LoVo (cell line): Measurements from ENCODE around the gene ANGPTL4.
"Not testable (repeated sequence)": the region's sequence is repeated elsewhere in the genome, so short reads cannot be mapped to it uniquely, and the experiment has no call there.

Source experiments
- DNase-seq: peaks from one replicate; pipeline ENCODE4 v3.0.0-alpha.2; 2016; ENCODE audit warnings: low spot score

ANGPTL4 gene

DNA sequence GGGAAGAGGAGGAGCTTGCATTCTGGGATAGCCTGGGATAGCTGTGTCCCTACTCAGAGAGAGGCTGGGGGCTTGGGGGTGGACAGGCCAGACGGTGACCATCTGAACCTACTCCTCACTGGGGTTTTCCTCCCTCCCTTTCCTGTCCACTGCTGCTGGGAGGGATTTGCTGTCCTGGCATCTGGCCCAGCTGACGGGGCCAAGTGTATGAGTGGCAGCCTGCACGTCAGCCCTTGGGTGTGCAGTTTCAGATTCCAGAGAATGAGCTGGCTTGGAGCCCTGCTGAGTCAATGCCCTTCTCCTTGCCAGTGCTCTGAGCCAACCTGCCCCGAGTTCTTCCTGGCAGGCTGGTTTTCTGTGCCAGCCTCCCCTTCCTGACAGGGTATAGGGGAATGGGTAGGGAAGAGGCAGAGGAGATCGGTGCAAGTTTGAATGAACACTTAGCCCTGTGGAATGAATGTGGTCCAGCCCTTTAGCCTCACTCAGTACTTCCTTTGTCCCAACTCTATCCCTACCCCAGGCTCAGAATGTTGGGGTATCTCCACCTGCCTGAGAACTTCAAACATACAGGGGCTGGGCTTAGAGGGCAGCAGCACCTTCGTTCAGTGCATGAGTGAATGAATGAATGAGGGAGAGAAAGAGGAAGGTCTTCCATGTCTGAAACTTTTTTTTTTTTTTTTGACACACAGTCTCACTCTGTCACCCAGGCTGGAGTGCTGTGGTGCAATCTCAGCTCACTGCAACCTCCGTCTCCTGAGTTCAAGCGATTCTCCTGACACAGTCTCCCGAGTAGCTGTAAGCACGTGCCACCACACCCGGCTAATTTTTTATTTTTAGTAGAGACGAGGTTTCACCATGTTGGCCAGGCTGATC, 1.8 kb upstream of the ANGPTL4 start:
- peak; percentile 96 for DNase-seq

GRCh38 chr19:8366121-8366581, 2.2 kb downstream of the ANGPTL4 start:
- no peak for DNase-seq

DNA sequence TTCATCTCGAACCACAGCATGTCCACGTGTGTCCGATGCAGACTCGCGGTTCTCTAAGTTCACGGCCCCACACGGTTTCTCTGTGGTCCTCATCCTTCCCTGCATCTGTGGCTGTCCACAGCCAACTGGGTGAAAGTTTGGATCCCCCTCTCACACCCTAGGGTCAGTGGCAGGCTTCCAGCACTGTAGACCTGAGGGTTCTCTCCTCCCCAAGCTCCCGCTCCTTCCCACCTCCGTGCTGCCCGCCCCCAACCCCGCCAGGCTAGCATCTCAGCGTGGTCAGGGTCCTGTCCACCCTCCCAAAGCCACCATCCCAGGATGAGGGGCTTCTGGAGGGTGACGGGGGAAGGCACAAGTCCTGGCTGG, 3.0 kb downstream of the ANGPTL4 start:
- no peak for DNase-seq

- peak; percentile 79 for DNase-seq
These were observed 3.5 kb downstream of the ANGPTL4 start for GRCh38 chr19:8367327-8368001.

GRCh38 chr19:8370176-8371010, 6.4 kb downstream of the ANGPTL4 start:
- DNase-seq = no peak

DNA sequence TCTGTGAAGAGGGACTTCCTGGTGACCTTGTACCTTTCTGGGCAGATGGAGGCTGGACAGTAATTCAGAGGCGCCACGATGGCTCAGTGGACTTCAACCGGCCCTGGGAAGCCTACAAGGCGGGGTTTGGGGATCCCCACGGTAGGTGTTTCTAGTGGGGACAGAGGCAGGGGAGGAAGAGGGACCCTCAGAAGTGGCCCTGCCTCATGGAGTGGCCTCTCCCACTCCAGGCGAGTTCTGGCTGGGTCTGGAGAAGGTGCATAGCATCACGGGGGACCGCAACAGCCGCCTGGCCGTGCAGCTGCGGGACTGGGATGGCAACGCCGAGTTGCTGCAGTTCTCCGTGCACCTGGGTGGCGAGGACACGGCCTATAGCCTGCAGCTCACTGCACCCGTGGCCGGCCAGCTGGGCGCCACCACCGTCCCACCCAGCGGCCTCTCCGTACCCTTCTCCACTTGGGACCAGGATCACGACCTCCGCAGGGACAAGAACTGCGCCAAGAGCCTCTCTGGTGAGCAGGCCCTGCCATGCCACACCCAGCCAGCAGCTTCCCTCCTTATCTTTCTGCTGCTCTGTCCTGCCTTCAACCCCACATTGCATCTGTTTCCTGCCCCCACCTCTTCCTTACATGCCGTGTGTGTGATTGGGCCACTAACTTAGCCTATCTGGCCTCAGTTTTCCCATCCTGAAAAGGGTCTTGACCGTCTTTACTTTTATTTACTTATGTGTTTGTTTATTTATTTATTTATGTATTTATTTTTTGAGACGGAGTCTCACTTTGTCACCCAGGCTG, 7.3 kb downstream of the ANGPTL4 start:
- DNase-seq = no peak

GRCh38 chr19:8373867-8374813, 10.2 kb downstream of the ANGPTL4 start:
- no peak for DNase-seq

GRCh38 chr19:8375766-8376165, 11.8 kb downstream of the ANGPTL4 start:
- DNase-seq = not testable (repeated sequence)

DNA sequence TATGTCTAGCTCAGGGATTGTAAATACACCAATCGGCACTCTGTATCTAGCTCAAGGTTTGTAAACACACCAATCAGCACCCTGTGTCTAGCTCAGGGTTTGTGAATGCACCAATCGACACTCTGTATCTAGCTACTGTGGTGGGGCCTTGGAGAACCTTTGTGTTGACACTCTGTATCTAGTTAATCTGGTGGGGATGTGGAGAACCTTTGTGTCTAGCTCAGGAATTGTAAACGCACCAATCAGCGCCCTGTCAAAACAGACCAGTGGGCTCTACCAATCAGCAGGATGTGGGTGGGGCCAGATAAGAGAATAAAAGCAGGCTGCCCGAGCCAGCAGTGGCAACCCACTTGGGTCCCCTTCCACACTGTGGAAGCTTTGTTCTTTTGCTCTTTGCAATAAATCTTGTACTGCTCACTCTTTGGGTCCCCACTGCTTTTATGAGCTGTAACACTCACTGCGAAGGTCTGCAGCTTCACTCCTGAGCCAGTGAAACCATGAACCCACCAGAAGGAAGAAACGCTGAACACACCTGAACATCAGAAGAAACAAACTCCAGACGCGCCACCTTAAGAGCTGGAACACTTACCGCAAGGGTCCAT, 12.5 kb downstream of the ANGPTL4 start:
- not testable (repeated sequence) for DNase-seq

DNA sequence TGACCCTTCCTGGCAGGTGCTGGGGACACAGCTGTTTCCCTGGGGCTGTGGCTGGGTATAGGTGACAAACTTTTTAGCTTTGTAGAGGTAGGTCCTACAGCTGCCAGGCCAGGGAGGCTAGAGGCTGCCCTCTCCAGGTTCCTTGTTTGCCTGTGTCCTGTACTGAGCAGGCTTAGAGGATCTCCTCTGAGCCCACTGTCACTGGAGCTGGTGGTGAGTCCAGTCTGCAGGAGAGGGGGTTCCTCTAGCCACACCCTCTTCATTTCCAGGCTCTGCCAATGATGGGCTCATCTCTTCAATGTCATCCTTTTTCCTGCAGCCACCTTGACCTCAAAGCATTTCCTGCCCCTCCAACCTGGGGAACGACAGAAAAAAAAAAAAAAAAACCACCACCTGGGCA, 13.6 kb downstream of the ANGPTL4 start:
- no peak for DNase-seq

DNA sequence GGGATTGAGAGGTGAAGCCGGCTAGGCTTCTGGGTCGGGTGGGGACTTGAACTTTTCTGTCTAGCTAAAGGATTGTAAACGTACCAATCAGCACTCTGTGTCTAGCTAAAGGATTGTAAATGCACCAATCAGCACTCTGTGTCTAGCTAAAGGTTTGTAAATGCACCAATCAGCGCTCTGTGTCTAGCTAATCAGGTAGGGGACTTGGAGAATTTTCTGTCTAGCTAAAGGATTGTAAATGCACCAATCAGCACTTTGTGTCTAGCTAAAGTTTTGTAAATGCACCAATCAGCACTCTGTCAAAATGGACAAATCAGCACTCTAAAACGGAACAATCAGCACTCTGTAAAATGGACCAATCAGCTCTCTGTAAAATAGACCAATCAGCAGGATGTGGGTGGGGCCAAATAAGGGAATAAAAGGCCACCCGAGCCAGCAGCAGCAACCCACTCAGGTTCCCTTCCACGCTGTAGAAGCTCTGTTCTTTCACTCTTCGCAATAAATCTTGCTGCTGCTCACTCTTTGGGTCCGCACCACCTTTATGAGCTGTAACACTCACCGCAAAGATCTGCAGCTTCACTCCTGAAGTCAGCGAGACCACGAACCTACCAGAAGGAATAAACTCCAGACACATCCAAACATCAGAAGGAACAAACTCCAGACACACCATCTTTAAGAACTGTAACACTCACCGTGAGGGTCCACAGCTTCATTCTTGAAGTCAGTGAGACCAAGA, 15.4 kb downstream of the ANGPTL4 start:
- not testable (repeated sequence) for DNase-seq

DNA sequence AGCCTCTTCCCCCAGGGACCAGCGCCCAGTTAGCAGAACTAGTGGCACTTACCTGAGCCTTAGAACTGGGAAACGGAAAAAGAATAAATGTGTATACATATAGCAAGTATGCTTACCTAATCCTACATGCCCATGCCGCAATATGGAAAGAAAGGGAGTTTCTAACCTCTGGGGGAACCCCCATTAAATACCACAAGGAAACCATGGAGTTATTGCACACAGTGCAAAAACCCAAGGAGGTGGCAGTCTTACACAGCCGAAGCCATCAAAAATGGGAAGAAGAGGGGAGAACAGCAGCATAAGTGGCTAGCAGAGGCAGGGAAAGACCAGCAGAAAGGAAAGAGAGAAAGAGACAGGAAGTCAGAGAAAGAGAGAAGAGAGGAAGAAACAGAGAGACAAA, 20.6 kb downstream of the ANGPTL4 start:
- not testable (repeated sequence) for DNase-seq

DNA sequence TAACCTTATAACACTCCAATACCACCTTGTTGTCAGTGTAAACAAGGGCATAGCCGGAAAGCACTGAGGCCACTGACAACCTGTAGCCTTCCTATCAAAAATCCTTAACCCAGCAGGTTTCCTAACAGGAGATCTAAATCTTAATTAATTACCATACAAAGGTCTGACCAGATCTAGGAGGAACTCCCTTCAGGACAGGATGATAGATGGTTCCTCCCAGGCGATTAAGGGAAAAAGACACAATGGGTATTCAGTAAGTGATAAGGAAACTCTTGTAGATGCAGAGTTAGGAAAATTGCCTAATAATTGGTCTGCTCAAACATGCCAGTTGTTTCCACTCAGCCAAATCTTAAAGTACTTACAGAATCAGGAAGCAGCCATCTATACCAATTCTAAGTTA, 21.1 kb downstream of the ANGPTL4 start:
- DNase-seq = not testable (repeated sequence)

- not testable (repeated sequence) for DNase-seq
These were observed 21.6 kb downstream of the ANGPTL4 start for GRCh38 chr19:8385566-8385965.

DNA sequence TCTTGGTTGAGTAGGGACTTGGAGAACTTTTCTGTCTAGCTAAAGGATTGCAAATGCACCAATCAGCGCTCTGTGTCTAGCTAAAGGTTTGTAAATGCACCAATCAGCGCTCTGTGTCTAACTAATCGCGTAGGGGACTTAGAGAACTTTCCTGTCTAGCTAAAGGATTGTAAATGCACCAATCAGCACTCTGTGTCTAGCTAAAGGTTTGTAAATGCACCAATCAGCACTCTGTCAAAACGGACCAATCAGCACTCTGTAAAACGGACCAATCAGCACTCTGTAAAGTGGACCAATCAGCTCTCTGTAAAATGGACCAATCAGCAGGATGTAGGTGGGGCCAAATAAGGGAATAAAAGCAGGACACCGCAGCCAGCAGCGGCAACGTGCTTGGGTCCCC, 22.5 kb downstream of the ANGPTL4 start:
- DNase-seq = not testable (repeated sequence)

DNA sequence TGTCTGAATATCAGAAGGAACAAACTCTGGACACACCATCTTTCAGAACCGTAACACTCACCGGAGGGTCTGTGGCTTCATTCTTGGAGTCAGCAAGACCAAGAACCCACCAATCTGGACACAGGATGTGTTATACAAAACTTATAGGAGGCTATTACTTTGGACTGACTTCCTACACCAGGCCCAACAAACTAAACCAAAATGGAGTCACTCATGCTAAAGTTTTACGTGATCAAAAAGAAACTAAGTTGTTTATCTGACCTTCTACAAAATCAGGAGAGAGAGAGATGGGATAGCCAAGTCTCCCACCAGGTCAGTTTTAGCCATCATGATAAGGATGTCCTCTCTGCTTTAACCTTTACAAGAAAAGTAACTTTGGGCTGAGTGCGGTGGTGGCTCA, 23.0 kb downstream of the ANGPTL4 start:
- DNase-seq = no peak

- no peak for DNase-seq
These were observed 24.0 kb downstream of the ANGPTL4 start for GRCh38 chr19:8387688-8388611.

DNA sequence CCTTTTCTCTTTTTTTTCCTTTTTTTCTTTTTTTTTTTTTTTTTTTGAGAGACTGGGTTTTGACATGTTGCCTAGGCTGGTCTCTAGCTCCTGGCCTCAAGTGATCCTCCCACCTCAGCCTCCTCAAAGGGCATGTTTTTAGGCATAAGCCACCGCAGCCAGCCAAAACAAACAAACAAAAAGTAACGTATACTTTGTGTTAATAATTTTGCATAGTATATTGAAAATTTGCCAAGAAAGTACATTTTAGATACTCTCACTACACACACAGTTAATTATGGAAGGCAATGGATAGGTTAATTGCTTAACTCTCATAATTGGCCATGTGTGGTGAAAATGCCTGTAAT, 24.6 kb downstream of the ANGPTL4 start:
- no peak for DNase-seq
